NCI-H1694 (cell line): ENCODE results near the gene ZNF93.
A peak's percentile ranks its signal among the peaks of the same experiment; 100 is the strongest.
"Not testable (repeated sequence)": the region's sequence is repeated elsewhere in the genome, so short reads cannot be mapped to it uniquely, and the experiment has no call there.

Experiments
- DNase-seq: peaks from one replicate; lab custom pipeline; 2025; lab: John Stamatoyannopoulos, UW

Gene ZNF93

GRCh38 chr19:19900729-19901444 is at the start of gene ZNF93:
TSS of gene ZNF93 (plus strand) at chr19:19900946. CDS start at chr19:19901089, 143 bp downstream.
- DNase-seq = peak; percentile 35

DNA sequence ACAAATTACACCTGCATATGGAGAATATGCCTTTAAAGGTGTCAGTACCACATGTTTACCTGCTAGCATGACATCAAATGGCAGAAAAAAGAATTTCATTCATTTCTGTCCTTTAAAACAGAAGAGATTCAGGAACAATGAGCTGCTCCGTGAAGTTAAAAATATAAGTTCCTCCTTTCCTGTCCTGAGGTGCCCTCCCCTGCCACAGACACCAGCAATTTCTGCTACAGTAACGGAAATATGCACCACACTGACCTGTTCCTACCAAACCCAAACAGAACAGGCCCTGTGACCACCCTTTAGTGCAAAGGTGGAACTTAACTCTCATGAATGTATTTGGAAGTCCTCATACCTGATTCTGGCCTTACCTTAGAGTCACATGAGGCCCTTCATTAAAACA is 49.0 kb upstream of the ZNF93 start:
- DNase-seq = not testable (repeated sequence)

- DNase-seq = no peak
Measured at GRCh38 chr19:19858751-19859150, 42.0 kb upstream of the ZNF93 start.

DNA sequence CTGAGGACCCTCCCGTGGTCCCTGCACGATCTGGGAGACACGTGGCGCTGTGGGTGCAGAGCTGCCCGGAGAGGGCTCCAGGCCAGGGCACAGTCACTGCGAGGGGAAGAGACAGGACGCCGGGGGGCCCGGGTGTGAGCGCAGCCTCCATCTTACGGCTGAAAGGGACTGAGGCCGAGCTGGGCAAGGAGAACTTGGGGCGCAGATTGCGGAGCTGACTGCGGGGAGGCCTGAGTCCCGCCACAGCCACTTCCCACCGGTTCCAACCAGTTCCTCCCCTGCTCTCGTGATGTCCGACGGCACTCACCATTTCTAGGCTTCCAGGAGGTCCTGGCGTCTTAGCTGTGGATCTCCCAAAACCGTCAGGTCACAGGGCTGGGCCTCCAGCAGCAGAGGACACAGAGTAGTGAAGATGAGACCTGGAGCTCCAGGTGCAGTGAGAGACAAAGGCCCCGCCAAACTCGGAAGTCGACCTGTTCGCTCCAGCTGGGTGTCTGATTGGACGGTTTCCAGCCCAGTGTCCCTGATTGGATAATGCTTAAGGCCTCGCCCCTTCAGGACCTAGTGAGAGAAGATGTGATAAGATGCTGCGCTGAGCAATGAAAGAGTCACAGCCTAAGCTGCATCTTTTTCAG is 39.9 kb upstream of the ZNF93 start:
- no peak for DNase-seq

DNA sequence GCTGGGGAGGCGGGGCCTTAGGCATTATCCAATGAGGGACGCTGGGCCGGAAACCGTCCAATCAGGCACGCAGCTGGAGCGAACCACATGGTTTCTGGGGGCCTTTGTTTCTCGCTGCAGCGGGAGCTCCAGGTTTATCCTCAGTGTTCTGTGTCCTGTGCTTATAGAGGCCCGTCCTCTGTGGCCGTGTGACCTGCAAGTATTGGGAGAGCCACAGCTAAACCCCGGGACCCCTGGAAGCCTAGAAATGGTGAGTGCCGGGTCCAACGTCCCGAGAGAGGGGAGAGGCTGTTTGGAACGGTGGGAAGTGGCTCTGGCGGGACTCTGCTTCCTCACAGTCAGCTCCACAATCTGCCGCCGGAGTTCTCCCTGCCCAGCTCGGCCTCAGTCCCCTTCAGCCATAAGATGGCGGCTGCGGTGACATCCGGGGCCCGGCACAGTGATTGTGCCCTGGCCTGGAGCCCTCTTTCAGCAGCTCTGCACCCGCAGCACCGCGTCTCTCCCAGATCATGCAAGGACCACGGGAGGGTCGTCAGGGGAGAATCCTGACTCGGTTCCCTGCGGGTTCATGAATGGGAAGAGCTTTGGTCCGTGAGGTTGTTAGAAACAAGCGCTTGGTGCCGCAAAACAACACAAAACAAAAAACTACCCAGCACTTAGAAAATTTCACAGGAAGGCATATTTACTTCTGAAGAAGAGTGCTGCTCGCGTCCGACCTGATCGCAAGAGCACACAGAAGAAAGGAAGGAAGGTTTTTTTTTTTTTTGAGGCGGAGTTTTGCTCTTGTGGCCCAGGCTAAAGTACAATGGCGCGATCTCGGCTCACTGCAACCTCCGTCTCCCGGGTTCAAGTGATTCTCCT is 34.8 kb upstream of the ZNF93 start, which contains the start of gene ZNF253:
TSS of gene ZNF253 (plus strand) at position 133 of the 861 bp plus-strand sequence. CDS start at position 248, 115 bp downstream.
- DNase-seq = peak; percentile 82

- DNase-seq = no peak
Measured at GRCh38 chr19:19866611-19867248, 34.0 kb upstream of the ZNF93 start.

- not testable (repeated sequence) for DNase-seq
Measured at GRCh38 chr19:19870086-19870485, 30.7 kb upstream of the ZNF93 start.

GRCh38 chr19:19871932-19872331 is 28.8 kb upstream of the ZNF93 start:
- no peak for DNase-seq

- DNase-seq = no peak
Measured at GRCh38 chr19:19873381-19873780, 27.4 kb upstream of the ZNF93 start.

DNA sequence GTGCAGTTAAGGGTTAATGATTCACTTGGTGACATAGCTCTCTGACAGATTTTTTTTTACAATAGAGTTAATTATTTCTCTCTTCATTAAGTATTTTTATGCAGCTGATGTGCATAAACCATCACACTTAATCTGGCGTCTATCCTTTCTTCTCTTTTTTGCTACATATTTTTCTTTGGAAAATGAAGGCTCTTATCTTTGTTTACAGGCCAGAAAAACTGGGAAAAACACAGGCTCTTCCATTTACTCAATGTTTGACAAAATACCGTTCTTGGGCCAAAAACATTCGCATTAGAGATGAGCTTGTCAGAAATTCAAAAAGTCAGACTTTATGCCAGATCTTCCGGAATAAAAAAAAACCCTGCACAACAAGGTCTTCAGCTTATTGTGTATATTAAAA is 23.0 kb upstream of the ZNF93 start:
- no peak for DNase-seq

- no peak for DNase-seq
Measured at GRCh38 chr19:19884583-19884982, 16.2 kb upstream of the ZNF93 start.

GRCh38 chr19:19892055-19892941 is 8.4 kb upstream of the ZNF93 start:
- not testable (repeated sequence) for DNase-seq

DNA sequence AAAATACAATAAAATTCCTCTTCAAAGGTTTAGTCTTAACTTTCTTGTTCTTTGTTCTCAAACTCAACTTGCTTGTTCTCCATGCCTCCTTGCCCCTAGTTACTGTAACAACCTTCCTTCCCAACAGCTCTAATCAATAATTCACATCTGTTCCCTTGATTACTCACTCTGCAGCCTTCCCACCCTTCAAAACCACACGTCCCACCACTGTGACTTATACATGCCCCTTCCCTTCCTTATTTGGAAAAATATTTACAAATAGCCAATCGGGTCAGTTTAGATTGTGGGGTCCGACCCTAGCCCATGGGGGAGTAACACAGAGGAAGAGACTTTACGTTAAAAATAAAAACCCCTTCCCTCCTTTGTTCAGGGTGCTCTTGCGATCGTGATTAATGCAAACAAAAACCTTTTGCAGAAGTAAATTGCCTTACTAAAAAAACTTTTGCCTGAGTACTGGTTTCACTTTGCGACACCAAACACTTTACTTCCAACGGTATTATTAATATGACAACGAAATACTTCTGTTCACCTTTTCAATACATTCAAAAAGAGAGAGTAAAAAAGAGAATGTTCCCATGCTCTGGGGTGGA is 512 bp upstream of the ZNF93 start:
- DNase-seq = no peak

DNA sequence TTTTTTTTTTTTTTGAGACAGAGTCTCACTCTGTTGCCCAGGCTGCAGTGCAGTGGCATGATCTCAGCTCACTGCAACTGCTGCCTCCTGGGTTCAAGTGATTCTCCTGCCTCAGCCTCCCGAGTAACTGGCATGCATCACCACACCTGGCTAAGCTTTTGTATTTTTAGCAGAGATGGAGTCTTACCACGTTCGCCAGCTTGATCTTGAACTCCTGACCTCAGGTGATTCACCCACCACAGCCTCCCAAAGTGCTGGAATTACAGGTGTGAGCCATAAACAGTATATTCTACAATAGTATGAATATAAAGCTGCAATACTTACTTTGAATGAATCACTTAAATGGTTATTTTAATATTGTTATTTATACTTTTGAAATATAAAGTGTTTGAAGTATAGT is 6.8 kb downstream of the ZNF93 start:
- not testable (repeated sequence) for DNase-seq

DNA sequence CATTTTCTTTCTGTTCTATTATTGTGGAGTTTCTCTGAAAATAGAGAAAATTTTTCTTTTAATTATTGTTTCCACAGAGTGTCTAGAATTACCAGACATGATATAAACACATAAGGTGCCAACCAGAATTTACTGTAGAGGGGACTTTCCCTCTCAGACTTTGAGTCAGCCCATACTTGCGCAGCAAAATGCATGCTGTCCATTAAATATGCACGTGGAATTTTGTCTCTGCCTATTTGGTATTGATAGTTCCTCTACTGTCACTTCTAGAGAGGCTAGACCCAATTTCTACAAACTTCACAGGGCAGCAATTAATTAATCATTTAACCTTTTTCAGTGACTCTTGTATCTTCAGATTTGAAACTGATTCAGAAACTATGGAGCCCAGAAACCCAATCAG is 8.9 kb downstream of the ZNF93 start:
- no peak for DNase-seq

- no peak for DNase-seq
Measured at GRCh38 chr19:19911150-19911549, 10.4 kb downstream of the ZNF93 start.

DNA sequence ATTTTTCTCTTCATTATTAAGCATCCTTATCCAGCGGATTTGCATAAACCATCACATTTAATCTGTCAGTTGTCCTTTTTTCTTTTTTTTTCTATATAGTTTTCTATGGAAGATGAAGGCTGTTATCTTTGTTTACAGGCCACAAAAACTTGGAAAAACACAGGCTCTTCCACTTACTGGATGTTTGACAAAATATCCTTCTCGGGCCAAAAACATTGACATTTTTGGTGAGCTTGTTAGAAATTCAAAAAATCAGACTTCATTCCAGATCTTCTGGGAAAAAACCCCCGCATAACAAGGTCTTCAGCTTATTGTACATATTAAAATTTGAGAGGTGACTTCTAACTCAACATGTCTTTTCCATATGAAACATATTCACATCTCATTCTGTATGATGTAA is 13.8 kb downstream of the ZNF93 start:
- no peak for DNase-seq

- peak; percentile 2 for DNase-seq
Measured at GRCh38 chr19:19930417-19930816, 29.7 kb downstream of the ZNF93 start.

DNA sequence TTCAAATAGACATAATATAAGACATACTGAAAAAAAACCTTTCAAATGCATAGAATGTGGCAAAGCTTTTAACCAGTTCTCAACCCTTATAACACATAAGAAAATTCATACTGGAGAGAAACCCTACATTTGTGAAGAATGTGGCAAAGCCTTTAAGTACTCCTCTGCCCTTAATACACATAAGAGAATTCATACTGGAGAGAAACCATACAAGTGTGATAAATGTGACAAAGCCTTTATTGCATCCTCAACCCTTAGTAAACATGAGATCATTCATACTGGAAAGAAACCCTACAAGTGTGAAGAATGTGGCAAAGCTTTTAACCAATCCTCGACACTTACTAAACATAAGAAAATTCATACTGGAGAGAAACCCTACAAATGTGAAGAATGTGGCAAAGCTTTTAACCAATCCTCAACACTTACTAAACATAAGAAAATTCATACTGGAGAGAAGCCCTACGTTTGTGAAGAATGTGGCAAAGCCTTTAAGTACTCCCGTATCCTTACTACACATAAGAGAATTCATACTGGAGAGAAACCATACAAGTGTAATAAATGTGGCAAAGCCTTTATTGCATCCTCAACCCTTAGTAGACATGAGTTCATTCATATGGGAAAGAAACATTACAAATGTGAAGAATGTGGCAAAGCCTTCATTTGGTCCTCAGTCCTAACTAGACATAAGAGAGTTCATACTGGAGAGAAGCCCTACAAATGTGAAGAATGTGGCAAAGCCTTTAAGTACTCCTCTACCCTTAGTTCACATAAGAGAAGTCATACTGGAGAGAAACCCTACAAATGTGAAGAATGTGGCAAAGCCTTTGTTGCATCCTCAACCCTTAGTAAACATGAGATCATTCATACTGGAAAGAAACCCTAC is 32.9 kb downstream of the ZNF93 start:
- DNase-seq = not testable (repeated sequence)

- no peak for DNase-seq
Measured at GRCh38 chr19:19937403-19937802, 36.7 kb downstream of the ZNF93 start.
